HFFc6 (cell line): Measurements from ENCODE around the gene COPA. TPM values are rescaled to one million over a fixed set of nuclear protein-coding genes. Genes with fewer than 3 reads are reported as not detected.

Source experiments
- DNase-seq: peaks from one replicate; pipeline ENCODE4 v3.0.0-alpha.2; 2018
- H3K27ac Mint-ChIP-seq: 2 replicates; pipeline ENCODE4 v1.8.0; 2020; ENCODE audit warnings: mild to moderate bottlenecking, mixed read lengths
- H3K27me3 Mint-ChIP-seq: 2 replicates; pipeline ENCODE4 v1.8.0; 2021; ENCODE audit warnings: mild to moderate bottlenecking, moderate library complexity, mixed read lengths; ENCODE audit not compliant: insufficient read depth
- H3K36me3 Mint-ChIP-seq: 2 replicates; pipeline ENCODE4 v1.8.0; 2021; ENCODE audit warnings: low read depth, mixed read lengths
- H3K4me1 Mint-ChIP-seq: 2 replicates; pipeline ENCODE4 v1.8.0; 2020; ENCODE audit warnings: low read depth, mixed read lengths
- H3K4me3 Mint-ChIP-seq: 2 replicates; pipeline ENCODE4 v1.8.0; 2020; ENCODE audit warnings: mild to moderate bottlenecking, moderate library complexity, mixed read lengths
- H3K9me3 Mint-ChIP-seq: 2 replicates; pipeline ENCODE4 v1.8.0; 2020; ENCODE audit warnings: mild to moderate bottlenecking, mixed read lengths
- total RNA-seq, 6 experiments: library from RNA; stranded (reverse); fragmentation: NEBNext Ultra II Directional; extraction: Animal tissue kit (Norgen Biotek cat#: 25700); gene quantifications; 2 replicates in 1 of 6; 3 replicates in 5 of 6; pipeline ENCODE4 v1.2.3, GENCODE V29; 2021
- TF ChIP-seq, protein P1 (sequence below): fragments of 200-600 bp; sonication (generic); IDR thresholded peaks from 2 replicates; pipeline ENCODE4 v1.5.0; 2021; ENCODE audit warnings: antibody characterized with exemption, mild to moderate bottlenecking

The COPA gene
- total RNA-seq, 6 experiments from 2014 or later, result 218 to 257 (median 249) TPM

DNA sequence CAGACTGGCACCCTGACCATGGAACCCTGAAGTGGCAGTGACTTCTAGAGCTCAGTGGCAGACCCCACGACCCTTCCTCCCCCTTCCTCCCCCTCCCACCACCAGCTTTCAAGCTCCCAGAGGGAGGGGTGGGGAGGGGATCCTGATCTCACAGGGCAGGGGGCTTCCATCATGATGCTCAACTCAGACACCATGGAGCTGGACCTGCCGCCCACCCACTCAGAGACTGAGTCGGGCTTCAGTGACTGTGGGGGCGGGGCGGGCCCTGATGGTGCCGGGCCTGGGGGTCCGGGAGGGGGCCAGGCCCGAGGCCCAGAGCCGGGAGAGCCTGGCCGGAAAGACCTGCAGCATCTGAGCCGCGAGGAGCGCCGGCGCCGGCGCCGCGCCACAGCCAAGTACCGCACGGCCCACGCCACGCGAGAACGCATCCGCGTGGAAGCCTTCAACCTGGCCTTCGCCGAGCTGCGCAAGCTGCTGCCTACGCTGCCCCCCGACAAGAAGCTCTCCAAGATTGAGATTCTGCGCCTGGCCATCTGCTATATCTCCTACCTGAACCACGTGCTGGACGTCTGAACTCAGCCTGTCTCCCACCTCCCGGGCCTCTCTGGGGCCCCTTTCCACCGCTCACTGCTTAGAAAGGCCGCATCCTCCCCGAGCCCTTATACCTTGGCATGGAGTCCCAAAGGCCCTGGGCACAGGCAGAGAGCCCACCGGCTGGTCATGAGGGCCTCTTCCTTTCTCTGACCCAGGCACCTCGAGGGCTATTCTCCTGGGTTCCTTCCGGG is 27.7 kb upstream of the COPA start:
- Mint-ChIP-seq H3K27me3 (peaks cover 30% of the 10 kb centered on the region), H3K27ac (no peak overlapping the region), H3K4me1 (peaks cover 7% of the 10 kb centered on the region), H3K9me3 (no peaks in the 10 kb centered on the region), H3K4me3 (no peak overlapping the region), H3K36me3 (no peaks in the 10 kb centered on the region)
- DNase-seq, result no peak
- TF ChIP-seq, protein P1, sequence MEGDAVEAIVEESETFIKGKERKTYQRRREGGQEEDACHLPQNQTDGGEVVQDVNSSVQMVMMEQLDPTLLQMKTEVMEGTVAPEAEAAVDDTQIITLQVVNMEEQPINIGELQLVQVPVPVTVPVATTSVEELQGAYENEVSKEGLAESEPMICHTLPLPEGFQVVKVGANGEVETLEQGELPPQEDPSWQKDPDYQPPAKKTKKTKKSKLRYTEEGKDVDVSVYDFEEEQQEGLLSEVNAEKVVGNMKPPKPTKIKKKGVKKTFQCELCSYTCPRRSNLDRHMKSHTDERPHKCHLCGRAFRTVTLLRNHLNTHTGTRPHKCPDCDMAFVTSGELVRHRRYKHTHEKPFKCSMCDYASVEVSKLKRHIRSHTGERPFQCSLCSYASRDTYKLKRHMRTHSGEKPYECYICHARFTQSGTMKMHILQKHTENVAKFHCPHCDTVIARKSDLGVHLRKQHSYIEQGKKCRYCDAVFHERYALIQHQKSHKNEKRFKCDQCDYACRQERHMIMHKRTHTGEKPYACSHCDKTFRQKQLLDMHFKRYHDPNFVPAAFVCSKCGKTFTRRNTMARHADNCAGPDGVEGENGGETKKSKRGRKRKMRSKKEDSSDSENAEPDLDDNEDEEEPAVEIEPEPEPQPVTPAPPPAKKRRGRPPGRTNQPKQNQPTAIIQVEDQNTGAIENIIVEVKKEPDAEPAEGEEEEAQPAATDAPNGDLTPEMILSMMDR, result no peak

DNA sequence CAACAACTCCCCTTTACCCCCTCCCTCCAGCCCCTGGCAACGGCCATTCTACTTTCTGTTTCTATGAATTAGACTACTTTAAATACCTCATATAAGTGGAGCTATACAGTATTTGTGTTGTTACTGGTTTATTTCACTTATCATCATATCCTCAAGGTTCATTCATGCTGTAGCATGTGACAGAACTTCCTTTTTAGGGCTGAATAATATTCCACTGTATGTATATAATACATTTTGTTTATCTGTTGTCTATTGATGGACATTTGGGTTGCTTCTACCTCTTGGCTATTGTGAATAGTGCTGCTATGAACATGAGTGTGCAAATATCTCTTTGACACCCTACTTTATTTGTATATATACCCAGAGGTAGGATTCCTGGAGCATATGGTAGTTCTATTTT is 26.0 kb upstream of the COPA start:
- no peaks in the 10 kb centered on the region for H3K4me1 Mint-ChIP-seq
- H3K27me3 Mint-ChIP-seq, result peaks cover 27% of the 10 kb centered on the region
- H3K27ac Mint-ChIP-seq, result no peak overlapping the region
- H3K9me3 Mint-ChIP-seq, result no peaks in the 10 kb centered on the region
- H3K36me3 Mint-ChIP-seq, result no peaks in the 10 kb centered on the region
- DNase-seq, result no peak
- TF ChIP-seq, protein P1, result no peak
- H3K4me3 Mint-ChIP-seq, result no peak overlapping the region

DNA sequence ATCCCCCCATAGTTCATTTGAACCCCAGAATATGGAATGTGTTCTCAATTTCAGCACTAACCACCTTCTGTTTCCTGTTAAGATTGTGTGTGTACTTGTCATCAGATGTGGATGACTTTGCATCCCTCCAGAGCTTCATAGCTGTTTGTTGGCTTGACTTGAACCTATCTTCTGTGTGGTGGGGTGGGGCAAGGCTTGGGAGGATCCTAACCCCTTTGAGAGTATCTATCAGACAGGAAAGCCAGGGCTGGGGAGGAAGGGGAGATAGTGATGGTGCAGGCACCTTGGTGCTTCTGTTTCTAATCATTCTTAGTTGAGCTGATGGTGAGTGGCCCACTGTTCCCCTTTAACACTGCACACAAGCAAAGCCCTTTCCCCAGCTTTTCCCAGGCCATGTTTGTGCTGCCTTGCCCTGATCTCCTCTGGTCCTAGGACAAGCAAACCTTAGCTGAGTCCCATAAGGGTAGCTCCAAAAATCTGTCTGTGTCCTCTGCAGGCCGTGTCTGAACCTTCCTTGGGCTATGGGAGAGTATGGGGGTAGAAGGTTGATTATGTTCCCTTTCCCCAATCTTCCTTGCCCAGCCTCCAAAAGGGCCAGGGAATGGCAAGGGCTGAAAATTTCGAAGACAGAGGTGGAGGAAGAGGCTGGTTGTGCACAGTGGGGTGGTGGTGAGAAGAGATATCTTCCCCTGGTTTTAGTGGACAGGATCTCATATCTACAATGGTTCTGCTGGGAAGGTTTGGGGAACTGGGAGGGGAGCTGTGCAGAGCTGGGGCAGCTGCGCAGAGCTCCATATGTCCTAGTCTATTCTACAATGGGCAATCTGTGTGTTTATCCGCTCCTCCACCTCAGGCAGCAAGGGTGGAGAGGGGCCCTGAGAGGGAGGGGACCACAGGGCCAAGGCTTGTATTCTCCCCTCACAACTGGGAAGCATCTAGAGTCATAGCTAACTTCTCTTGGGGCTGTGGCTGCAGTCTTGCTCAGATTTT is 25.2 kb upstream of the COPA start:
- Mint-ChIP-seq H3K36me3 (no peaks in the 10 kb centered on the region), H3K4me1 (no peaks in the 10 kb centered on the region), H3K4me3 (no peak overlapping the region), H3K9me3 (no peaks in the 10 kb centered on the region), H3K27ac (no peak overlapping the region), H3K27me3 (peaks cover 22% of the 10 kb centered on the region)
- TF ChIP-seq, protein P1, result no peak
- DNase-seq, result no peak

DNA sequence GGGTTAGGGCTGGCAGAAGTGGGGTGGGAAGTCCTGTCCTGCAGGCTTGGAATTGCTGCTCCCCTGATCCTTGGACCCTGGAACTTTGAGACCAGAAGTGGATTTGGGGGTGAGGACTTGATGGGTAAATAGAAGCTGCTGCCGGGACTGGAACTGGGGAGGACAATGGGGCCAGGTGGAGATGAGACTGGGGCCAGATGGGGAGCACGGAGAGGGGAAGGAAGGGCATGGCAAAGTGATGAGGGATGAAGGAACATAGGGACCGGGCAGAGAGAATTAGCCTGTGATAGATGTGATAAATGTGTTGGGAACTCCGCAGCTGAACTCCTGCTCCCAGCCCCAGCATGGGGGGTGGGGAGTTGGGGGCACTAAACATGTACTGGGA is 24.5 kb upstream of the COPA start:
- no peaks in the 10 kb centered on the region for H3K4me1 Mint-ChIP-seq
- no peak for DNase-seq
- peaks cover 22% of the 10 kb centered on the region for H3K27me3 Mint-ChIP-seq
- no peaks in the 10 kb centered on the region for H3K36me3 Mint-ChIP-seq
- no peaks in the 10 kb centered on the region for H3K9me3 Mint-ChIP-seq
- no peak overlapping the region for H3K4me3 Mint-ChIP-seq
- H3K27ac Mint-ChIP-seq, result no peak overlapping the region
- TF ChIP-seq, protein P1, result no peak

DNA sequence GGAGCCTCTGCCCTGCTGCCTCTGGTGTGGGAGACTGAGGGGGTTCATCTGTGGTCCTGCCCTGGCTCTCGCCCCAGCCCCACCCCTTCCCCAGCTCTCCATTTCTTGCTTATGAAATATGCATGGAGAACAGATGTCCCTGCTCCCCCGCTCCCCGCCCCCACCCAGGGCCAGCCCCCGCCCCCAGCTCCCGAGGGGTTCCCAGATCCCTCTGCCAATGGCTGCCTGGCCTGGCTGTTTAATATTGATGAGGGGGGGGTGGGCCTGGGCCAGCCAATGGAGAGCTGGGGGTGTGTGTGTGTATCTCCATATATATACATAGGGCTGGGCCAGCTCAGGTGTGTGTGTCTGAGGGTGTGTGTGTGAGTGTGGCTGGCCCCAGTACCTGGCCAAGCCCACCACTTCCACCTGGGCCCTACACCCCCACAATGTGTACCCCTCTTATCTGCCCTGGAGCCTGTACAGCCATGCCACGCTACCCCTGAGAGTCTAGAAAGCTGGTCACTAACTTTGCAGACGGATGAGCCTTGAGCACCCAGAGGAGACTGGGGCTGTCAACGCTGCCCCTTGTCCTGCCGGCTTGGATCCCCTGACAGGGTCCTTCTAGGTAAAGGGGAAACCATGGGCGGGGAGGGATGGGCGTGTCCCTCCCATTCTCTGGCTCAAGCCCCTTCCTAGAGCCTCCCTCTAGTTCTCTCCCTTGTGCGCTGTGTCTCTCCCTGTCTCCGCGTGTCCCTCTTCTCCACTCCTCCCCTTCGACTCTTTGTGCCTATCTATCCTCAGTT is 23.9 kb upstream of the COPA start, which contains the start of gene NHLH1:
NHLH1 (plus strand) TSS at position 341 of the 785 bp plus-strand sequence. CDS start 3,661 bp downstream, outside the sequence.
- no peak within 1 kb of the TSS for H3K4me3 Mint-ChIP-seq
- TF ChIP-seq, protein P1, result no peak
- no peak within 1 kb of the TSS for H3K27ac Mint-ChIP-seq
- no peaks in the 10 kb centered on the region for H3K4me1 Mint-ChIP-seq
- H3K9me3 Mint-ChIP-seq, result no peaks in the 10 kb centered on the region
- no peak for DNase-seq
- peaks cover 22% of the 10 kb centered on the region for H3K27me3 Mint-ChIP-seq
- no peaks in the 10 kb centered on the region for H3K36me3 Mint-ChIP-seq
